T47D (cell line): ENCODE data around the gene YWHAH.

ENCODE experiments used
- DNase-seq, 2 experiments: peaks; one replicate each; pipeline versions ENCODE4 v3.0.0 to v3.0.0-alpha.2; 2011 to 2012; ENCODE audit warnings: low read depth in 1 of 2, low spot score in 1 of 2
- JUND ChIP-seq: IDR thresholded peaks from 2 replicates; pipeline ENCODE4 v1.6.1; 2012; ENCODE audit warnings: low read depth
- in situ Hi-C: cut with HindIII; loops from 2 replicates; pipeline ENCODE4 v1.10.0; 2016; ENCODE audit warnings: low sequenced_read_pairs, low pct_unique_long_range_greater_than_20kb

The YWHAH gene

DNA sequence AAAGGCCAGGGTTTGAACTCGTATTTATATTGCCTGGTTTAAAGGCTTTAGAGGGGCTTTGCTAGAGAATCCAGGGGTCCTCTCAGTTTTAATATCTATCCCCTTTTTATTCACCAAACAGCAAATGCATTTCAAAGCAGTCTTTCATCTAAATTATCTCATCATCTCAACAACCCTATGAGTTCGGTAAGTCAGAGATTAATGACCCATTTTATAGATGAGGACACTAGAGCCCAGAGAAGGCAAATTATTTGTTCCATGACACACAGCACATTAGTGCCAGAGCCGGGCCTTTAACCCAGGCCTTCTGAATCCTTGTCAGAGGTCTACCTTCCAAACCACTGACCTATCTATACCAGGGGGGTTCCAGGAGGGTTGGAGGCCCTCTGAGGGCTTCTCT is 16.8 kb upstream of the YWHAH start:
- in situ Hi-C loops = no loop called here
- TF ChIP-seq JUND = no peak
- no peak for DNase-seq

DNA sequence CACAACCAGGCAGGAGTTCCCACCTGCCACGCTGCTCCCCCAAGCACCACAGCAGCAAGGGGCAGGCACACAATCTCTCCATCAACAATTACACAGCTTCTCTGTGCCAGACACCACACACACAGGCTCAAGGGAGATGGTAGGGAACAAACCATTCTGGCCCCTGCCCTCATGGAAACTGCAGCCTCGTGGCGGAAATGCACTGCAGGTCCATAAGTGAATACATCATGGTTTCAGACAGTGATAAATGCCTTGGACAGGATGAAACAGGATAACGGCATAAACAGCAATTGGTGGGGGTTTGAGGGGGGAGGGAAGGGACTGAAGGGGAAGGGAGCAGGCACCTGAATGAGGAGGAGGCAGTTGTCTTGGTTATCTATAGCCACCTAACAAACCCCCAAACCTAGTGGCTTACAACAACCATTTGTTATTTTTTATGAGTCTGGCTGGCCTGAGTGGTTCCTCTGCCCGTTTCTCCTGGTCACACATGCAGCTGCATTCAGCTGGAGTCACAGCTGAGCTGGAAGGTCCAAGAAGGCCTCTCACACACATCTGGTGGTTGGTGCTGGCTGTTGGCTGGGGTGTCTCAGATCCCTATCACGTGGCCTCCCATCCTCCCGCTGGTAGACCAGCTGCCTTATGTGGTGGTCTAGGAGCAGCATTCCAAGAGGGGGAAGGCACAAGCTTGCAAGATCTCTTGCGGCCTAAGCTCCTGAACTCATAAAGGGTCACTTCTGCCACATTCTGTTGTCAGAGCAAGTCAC is 15.0 kb upstream of the YWHAH start:
- no peak for TF ChIP-seq JUND
- DNase-seq = no peak
- in situ Hi-C loops = no loop called here

- no peak for TF ChIP-seq JUND
- DNase-seq = no peak
- in situ Hi-C loops = no loop called here
These were observed 11.5 kb upstream of the YWHAH start for GRCh38 chr22:31932863-31933262.

GRCh38 chr22:31933406-31933805 is 10.9 kb upstream of the YWHAH start:
- no peak for TF ChIP-seq JUND
- no peak for DNase-seq
- in situ Hi-C loops = no loop called here

DNA sequence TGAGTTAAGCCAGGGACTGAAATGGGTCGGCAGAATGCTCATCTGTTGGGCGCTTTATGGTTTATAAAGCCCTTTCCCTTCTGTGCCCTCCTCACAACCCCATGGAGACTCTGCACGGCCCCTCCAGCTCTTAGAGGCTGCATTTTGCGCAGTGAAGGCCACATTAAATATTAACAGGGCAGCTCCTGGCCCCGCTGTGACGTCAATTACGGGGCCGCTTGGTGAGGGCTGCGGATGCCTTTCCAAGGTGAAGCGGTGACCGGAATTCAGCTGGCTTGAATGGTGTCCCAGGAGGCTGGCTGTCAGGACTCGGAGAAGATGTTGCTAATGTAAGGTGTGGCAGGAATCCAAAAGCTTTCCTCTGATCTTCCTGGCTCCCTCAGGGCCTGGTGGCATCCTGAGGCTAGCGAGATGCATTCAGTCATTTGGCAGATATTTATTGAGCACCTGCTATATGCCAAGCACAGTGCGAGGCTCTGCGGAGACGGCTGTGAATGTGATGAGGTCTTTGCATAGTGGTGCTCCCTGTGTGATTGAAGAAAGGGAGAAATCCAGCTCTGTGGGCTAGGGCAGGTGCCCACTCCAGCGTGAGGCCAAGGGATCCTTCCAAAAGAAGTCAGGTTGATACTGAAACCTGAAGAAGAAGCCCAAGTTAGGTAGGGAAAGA is 10.4 kb upstream of the YWHAH start:
- in situ Hi-C loops = no loop called here
- DNase-seq = no peak
- no peak for TF ChIP-seq JUND

DNA sequence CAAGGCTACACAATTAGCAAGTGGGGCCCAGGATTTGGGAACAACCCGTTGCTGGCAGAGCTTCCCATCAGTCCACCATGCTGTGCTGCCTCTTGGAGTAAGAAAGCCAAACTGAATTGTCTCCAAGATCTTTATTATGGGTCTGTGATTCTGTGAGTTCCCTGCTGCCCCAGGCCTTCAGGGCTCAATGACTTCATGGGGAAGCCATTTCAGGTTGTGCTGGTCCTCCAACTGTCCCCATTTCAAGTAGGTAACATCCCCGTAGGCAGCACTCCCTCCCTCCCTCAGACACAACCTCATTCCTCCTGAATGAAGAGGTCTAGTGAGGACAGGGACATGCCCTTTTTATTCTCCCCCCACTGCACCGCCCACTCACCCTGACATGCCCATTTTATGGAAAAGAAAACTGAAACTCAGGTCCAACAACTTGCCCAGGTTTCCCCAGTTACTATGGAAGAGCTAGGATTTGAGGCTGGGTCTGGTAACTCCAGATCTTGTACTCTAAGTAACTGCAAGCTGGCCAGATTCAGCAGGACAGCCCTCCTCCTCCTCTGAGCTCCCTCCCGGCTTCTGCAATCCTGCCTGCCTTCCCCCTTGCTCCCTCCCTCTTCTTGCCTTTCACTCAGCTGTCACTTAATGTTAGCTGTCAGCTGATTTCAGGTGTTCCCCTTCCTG is 8.2 kb upstream of the YWHAH start:
- in situ Hi-C loops = no loop called here
- no peak for TF ChIP-seq JUND
- DNase-seq = peak; percentile 9 to 66

DNA sequence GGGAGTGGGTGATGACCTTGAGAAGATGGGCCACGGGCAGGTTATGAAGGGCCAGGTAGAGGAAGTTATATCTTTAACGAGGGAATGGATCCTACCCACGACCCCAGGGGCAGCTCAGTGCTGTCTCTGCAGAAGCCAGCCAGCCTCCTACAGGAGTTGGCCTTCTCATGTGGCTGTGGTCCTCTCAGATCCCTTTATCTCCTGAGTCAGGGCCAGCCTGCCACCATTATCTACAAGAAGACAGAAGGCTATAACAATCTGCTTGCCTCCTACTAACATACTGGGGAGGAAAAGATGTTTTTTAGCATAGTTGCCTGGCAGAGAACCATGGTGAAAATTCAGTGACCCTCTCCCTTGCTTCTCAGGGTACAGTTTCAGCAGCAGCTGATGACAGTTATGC is 7.0 kb upstream of the YWHAH start:
- in situ Hi-C loops = no loop called here
- no peak for TF ChIP-seq JUND
- no peak for DNase-seq

GRCh38 chr22:31938296-31938695 is 6.0 kb upstream of the YWHAH start:
- in situ Hi-C loops = no loop called here
- DNase-seq = no peak
- TF ChIP-seq JUND = no peak

DNA sequence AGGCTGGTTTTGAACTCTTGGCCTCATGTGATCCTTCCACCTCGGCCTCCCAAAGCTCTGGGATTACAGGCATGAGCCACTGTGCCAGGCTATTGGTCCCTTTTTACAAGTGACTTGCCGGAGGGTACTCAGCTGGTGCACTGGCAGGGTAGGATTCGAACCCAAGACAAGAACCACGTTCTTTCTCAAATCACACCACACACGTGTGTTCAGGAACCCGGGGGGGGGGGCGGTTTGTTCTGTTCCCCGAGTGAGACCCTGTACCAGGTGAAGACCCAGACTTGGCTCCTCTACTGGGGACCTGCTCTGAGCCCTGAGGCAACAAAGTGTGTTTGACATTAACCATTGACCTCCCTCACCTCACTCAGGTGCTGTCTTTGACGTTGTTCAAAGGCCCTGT is 3.8 kb upstream of the YWHAH start:
- in situ Hi-C loops = no loop called here
- no peak for TF ChIP-seq JUND
- DNase-seq = no peak

DNA sequence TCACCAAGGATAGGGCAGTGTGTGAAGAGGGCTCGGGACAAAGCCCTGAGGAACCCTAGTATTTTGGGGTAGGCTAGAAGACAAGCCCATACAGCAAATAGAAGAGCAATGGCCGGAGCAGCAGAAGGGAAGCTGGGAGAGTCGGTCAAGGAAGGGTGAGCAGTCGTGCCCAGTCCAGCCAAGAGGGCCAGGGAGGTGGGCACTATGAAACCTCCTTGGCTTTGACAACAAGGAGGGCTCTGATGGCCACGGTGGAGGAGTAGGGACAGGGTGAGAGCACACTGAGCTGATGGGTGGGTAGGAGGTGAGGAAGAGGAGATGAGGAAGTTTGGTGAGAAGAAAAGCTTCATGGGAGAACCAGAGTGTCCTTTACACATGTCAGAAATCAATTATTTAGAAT is 2.2 kb upstream of the YWHAH start:
- no peak for TF ChIP-seq JUND
- no peak for DNase-seq
- in situ Hi-C loops = no loop called here

DNA sequence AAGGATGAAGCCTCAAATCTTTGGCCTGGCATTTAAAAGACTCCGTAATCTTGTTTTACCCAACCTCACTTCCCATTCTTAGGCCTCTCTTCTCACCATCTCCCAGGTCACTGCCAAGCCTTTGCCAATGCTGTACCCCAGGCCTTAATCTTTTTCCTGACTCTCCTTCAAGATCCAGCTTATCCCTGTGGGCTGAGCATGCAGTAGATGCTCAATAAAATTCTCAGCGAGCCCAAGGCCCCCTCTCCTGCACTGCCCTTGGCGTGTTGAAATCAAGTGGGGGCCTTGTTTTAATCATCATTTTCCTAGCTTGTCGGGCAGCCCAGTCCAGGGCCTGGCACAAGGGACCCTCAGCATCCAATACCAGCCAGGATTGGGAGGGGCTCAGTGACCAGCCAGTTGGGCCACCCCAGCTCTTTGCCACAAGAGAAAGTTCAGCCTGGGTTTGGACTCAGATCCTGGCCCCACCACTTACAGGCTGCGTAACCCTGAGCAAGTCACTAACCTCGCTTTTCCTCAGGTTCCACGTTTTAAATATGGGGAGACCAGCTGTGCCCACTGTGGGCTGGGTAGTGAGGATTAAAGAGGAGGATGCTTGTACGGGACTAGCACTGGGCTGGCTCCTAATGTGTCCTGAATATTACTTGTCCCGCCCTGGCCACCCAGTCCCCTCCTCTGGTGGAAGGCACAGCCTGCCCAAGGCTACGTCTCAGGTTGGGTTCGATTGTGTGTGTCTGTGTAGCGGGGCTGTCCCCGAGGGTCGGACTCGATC is 943 bp upstream of the YWHAH start:
- in situ Hi-C loops = no loop called here
- DNase-seq = no peak
- TF ChIP-seq JUND = no peak

GRCh38 chr22:31944700-31945442 is 536 bp downstream of the YWHAH start:
- in situ Hi-C loops = no loop called here
- TF ChIP-seq JUND = no peak
- DNase-seq = no peak
